Neutrophil (primary cell): ENCODE data around the gene TMEM229A.
"Not testable (repeated sequence)": the region's sequence is repeated elsewhere in the genome, so short reads cannot be mapped to it uniquely, and the experiment has no call there.

Source experiments
- H3K27ac ChIP-seq: fragments of 200-600 bp; sonication (generic); 2 replicates; pipeline ENCODE4 v1.5.1; 2016; ENCODE audit warnings: mild to moderate bottlenecking, moderate library complexity
- H3K27me3 ChIP-seq: fragments of 200-600 bp; sonication (generic); 2 replicates; pipeline ENCODE4 v1.6.0; 2016; ENCODE audit warnings: mild to moderate bottlenecking
- H3K36me3 ChIP-seq: fragments of 200-600 bp; sonication (generic); 2 replicates; pipeline ENCODE4 v1.5.1; 2017
- H3K4me1 ChIP-seq, 2 experiments: fragments of 200-600 bp in 1 of 2; sonication (generic) in 1 of 2; 1 replicate in 1 of 2; 2 replicates in 1 of 2; pipeline versions ENCODE4 v1.5.1 to v1.6.1; 2013 to 2016; ENCODE audit warnings: low read depth in 1 of 2, low read length in 1 of 2, mild to moderate bottlenecking in 1 of 2, moderate library complexity in 1 of 2; ENCODE audit not compliant: control insufficient read depth in 1 of 2, insufficient read depth in 1 of 2
- H3K4me3 ChIP-seq, 2 experiments: fragments of 200-600 bp in 1 of 2; sonication (generic) in 1 of 2; 1 replicate in 1 of 2; 2 replicates in 1 of 2; pipeline ENCODE4 v1.5.1; 2013 to 2016; ENCODE audit warnings: low read depth in 1 of 2, low read length in 1 of 2, mild to moderate bottlenecking in 1 of 2, moderate library complexity in 1 of 2
- H3K9me3 ChIP-seq: fragments of 200-600 bp; sonication (generic); 2 replicates; pipeline ENCODE4 v1.5.1; 2016
- CTCF ChIP-seq: fragments of 200-600 bp; sonication (generic); IDR thresholded peaks from 2 replicates; pipeline ENCODE4 v1.5.1; 2016; ENCODE audit warnings: antibody characterized with exemption

Gene TMEM229A

DNA sequence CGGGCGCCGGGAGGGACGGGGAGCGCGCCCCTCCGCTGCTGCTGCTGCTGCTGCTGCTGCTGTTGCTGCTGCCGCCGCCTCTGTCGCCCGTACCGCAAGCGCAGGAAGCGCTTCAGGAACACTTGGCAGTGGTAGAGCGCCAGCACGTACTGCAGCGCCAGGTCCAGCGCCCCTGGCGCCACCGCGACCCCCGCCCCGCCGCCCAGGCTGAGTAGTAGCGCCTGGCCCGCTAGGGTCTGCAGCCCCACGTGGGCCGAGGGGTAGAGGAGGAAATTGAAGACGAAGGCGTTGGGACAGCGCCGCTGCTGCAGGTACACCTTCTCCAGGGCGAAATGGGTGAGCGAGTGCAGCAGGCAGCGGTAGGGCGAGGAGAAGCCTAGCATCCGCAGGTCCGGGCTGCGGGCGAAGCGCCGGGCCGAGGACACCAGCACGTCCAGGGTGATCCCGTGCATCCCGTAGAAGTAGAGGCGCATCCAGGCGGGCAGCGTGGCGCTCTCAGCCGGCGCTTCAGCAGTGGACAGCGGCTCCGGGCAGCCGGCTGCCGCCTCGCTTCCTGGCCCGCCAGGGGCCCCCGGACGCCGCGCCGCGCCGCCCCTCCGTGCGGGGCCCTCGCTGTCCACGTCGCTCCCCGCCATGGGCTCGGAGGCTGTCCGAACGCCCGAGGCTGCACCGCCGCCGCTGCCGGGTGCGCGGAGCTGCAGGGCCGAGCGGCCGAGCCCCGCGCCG is at the start of gene TMEM229A:
Gene TMEM229A, minus strand, starts transcription at position 699 of the 726 bp plus-strand sequence. Its CDS starts 64 bp downstream, at position 635.
- peaks cover 86% of the 10 kb centered on the region for H3K27me3 ChIP-seq
- H3K27ac ChIP-seq = no peak within 1 kb of the TSS
- TF ChIP-seq CTCF = no peak
- no peak within 1 kb of the TSS for H3K4me3 ChIP-seq
- peaks cover 3% of the 10 kb centered on the region for H3K9me3 ChIP-seq
- no peaks in the 10 kb centered on the region for H3K4me1 ChIP-seq
- H3K36me3 ChIP-seq = no peaks in the 10 kb centered on the region

GRCh38 chr7:124082234-124082633 is 49.4 kb upstream of the TMEM229A start:
- H3K36me3 ChIP-seq, H3K9me3 ChIP-seq, H3K4me1 ChIP-seq, H3K27me3 ChIP-seq, H3K27ac ChIP-seq, H3K4me3 ChIP-seq: not testable (repeated sequence)

GRCh38 chr7:124077546-124077945 is 44.7 kb upstream of the TMEM229A start:
- Histone ChIP-seq H3K27ac (no peak overlapping the region), H3K4me3 (no peak overlapping the region), H3K4me1 (no peaks in the 10 kb centered on the region), H3K27me3 (no peaks in the 10 kb centered on the region), H3K36me3 (no peaks in the 10 kb centered on the region), H3K9me3 (no peaks in the 10 kb centered on the region)
- no peak for TF ChIP-seq CTCF

GRCh38 chr7:124076841-124077240 is 44.0 kb upstream of the TMEM229A start:
- Histone ChIP-seq H3K36me3 (no peaks in the 10 kb centered on the region), H3K27me3 (no peaks in the 10 kb centered on the region)
- no peak for TF ChIP-seq CTCF

DNA sequence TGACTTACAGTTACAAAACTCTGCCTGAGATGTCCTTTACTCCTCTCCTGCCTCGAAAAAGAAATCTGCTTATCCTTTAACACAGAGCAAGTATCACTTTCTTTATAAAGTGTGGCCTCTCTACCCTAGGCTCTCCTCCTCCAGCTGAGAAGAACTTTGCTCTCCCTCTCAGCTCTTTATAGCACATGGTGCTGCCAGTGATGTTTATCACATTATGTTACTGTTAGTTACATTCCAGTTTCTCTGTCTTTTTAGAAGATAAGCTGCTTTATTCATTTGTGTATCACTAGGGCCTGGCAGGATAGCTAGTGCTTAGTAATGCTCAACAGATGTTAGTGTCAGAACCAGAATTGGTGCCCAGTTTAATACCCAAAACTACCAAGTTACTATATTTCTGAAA is 41.1 kb upstream of the TMEM229A start:
- H3K9me3 ChIP-seq = no peaks in the 10 kb centered on the region
- no peaks in the 10 kb centered on the region for H3K36me3 ChIP-seq
- H3K27me3 ChIP-seq = no peaks in the 10 kb centered on the region
- H3K27ac ChIP-seq = no peak overlapping the region
- H3K4me1 ChIP-seq = no peaks in the 10 kb centered on the region
- no peak for TF ChIP-seq CTCF
- H3K4me3 ChIP-seq = no peak overlapping the region

More at GRCh38 chr7:124076841-124077240, 44.0 kb upstream of the TMEM229A start:
- Histone ChIP-seq H3K4me1 (no peaks in the 10 kb centered on the region), H3K9me3 (no peaks in the 10 kb centered on the region), H3K27ac (no peak overlapping the region), H3K4me3 (no peak overlapping the region)

GRCh38 chr7:124073310-124073645 is 40.4 kb upstream of the TMEM229A start:
- H3K27me3 ChIP-seq = no peaks in the 10 kb centered on the region
- no peak overlapping the region for H3K27ac ChIP-seq
- H3K4me3 ChIP-seq = no peak overlapping the region
- no peak for TF ChIP-seq CTCF
- no peaks in the 10 kb centered on the region for H3K36me3 ChIP-seq
- no peaks in the 10 kb centered on the region for H3K9me3 ChIP-seq
- H3K4me1 ChIP-seq = no peaks in the 10 kb centered on the region
